WTC11 (cell line): ENCODE data around the gene HOXB3. TPM values are rescaled to one million over a fixed set of nuclear protein-coding genes. Genes with fewer than 3 reads are reported as not detected.
A peak's percentile ranks its signal among the peaks of the same experiment; 100 is the strongest.

Experiments
- ATAC-seq: fragments of 200-7000 bp; cut with Tn5 transposase; 2 replicates; pipeline ENCODE4 v1.10.0; 2021; ENCODE audit warnings: mild to moderate bottlenecking, moderate library complexity
- CTCF ChIA-PET: fragments of 300-600 bp; sonication (Branson Sonifier 250); formaldehyde crosslinking; loops from one replicate; lab custom pipeline; 2021; ENCODE audit warnings: antibody characterized with exemption; lab: Charles Lee
- POLR2A ChIA-PET: fragments of 350-600 bp; sonication (Branson Sonifier 250); formaldehyde crosslinking; loops from one replicate; lab custom pipeline; 2021; ENCODE audit warnings: antibody characterized with exemption; lab: Charles Lee
- DNase-seq: peaks from one replicate; pipeline ENCODE4 v3.0.0; 2021; ENCODE audit warnings: low spot score
- H3K27ac Mint-ChIP-seq: 2 replicates; pipeline ENCODE4 v1.8.0; 2021; ENCODE audit warnings: mixed read lengths
- H3K27me3 Mint-ChIP-seq: 2 replicates; pipeline ENCODE4 v1.8.0; 2021; ENCODE audit warnings: low read depth, mild to moderate bottlenecking, moderate library complexity, mixed read lengths
- H3K36me3 Mint-ChIP-seq: 2 replicates; pipeline ENCODE4 v1.8.0; 2021; ENCODE audit warnings: mixed read lengths
- H3K4me1 Mint-ChIP-seq: 2 replicates; pipeline ENCODE4 v1.8.0; 2022; ENCODE audit warnings: mixed read lengths
- H3K4me3 Mint-ChIP-seq: 2 replicates; pipeline ENCODE4 v1.8.0; 2021; ENCODE audit warnings: mild to moderate bottlenecking, moderate library complexity, mixed read lengths
- H3K9me3 Mint-ChIP-seq: 2 replicates; pipeline ENCODE4 v1.8.0; 2021; ENCODE audit warnings: mixed read lengths
- ELF4 ChIP-seq: sonication (generic); formaldehyde crosslinking; IDR thresholded peaks from 2 replicates; pipeline ENCODE4 v1.8.1; 2022; ENCODE audit warnings: low read depth, mild to moderate bottlenecking, moderate library complexity, missing genetic modification reagents
- ESRRA ChIP-seq: sonication (generic); formaldehyde crosslinking; IDR thresholded peaks from 2 replicates; pipeline ENCODE4 v1.8.1; 2022; ENCODE audit warnings: mild to moderate bottlenecking, missing genetic modification reagents, borderline replicate concordance
- NFATC4 ChIP-seq: fragments of 250-450 bp; sonication (Bioruptor Pico); IDR thresholded peaks from 2 replicates; pipeline ENCODE4 v1.9.0; 2021; ENCODE audit warnings: mild to moderate bottlenecking
- SMAD4 ChIP-seq: sonication (generic); formaldehyde crosslinking; IDR thresholded peaks from 2 replicates; pipeline ENCODE4 v1.8.0; 2022; ENCODE audit warnings: mild to moderate bottlenecking, missing genetic modification reagents
- ZNF396 ChIP-seq: fragments of 250-450 bp; sonication (Bioruptor Pico); IDR thresholded peaks from 2 replicates; pipeline ENCODE4 v1.8.0; 2021; ENCODE audit warnings: mild to moderate bottlenecking, moderate library complexity, borderline replicate concordance
- ZNF423 ChIP-seq: fragments of 250-450 bp; sonication (Bioruptor Pico); IDR thresholded peaks from 2 replicates; pipeline ENCODE4 v2.1.2; 2022; ENCODE audit warnings: mild to moderate bottlenecking, moderate library complexity
- total RNA-seq: library from RNA; stranded (reverse); gene quantifications from 3 replicates; pipeline ENCODE4 v1.2.3, GENCODE V29; 2021
- TF ChIP-seq, protein P1 (sequence below): sonication (generic); formaldehyde crosslinking; IDR thresholded peaks from 2 replicates; pipeline ENCODE4 v1.8.0; 2022; ENCODE audit warnings: mild to moderate bottlenecking, missing genetic modification reagents
- TF ChIP-seq, protein P2 (sequence below): sonication (generic); formaldehyde crosslinking; IDR thresholded peaks from 2 replicates; pipeline ENCODE4 v1.8.1; 2022; ENCODE audit warnings: low read depth, mild to moderate bottlenecking, moderate library complexity, missing genetic modification reagents, borderline replicate concordance
- TF ChIP-seq, protein P3 (sequence below): fragments of 250-450 bp; sonication (Bioruptor Pico); IDR thresholded peaks from 2 replicates; pipeline ENCODE4 v1.9.0; 2021; ENCODE audit warnings: mild to moderate bottlenecking
- TF ChIP-seq, protein P4 (sequence below): sonication (generic); formaldehyde crosslinking; IDR thresholded peaks from 2 replicates; pipeline ENCODE4 v1.8.0; 2023; ENCODE audit warnings: mild to moderate bottlenecking, missing genetic modification reagents
- TF ChIP-seq, protein P5 (sequence below): sonication (generic); formaldehyde crosslinking; conservative IDR thresholded peaks from 2 replicates; pipeline ENCODE4 v1.8.1; 2022; ENCODE audit warnings: mild to moderate bottlenecking, missing genetic modification reagents
- TF ChIP-seq, protein P6 (sequence below): fragments of 250-450 bp; sonication (Bioruptor Pico); conservative IDR thresholded peaks from 2 replicates; pipeline ENCODE4 v1.9.0; 2021; ENCODE audit warnings: mild to moderate bottlenecking
- TF ChIP-seq, protein P7 (sequence below): sonication (generic); formaldehyde crosslinking; IDR thresholded peaks from 2 replicates; pipeline ENCODE4 v1.8.1; 2023; ENCODE audit warnings: mild to moderate bottlenecking, missing genetic modification reagents
- TF ChIP-seq, protein P8 (sequence below): sonication (generic); formaldehyde crosslinking; IDR thresholded peaks from 2 replicates; pipeline ENCODE4 v1.8.0; 2022; ENCODE audit warnings: mild to moderate bottlenecking, missing genetic modification reagents

Gene HOXB3
- total RNA-seq, 1 experiment from 2014 or later: 0.09 TPM

DNA sequence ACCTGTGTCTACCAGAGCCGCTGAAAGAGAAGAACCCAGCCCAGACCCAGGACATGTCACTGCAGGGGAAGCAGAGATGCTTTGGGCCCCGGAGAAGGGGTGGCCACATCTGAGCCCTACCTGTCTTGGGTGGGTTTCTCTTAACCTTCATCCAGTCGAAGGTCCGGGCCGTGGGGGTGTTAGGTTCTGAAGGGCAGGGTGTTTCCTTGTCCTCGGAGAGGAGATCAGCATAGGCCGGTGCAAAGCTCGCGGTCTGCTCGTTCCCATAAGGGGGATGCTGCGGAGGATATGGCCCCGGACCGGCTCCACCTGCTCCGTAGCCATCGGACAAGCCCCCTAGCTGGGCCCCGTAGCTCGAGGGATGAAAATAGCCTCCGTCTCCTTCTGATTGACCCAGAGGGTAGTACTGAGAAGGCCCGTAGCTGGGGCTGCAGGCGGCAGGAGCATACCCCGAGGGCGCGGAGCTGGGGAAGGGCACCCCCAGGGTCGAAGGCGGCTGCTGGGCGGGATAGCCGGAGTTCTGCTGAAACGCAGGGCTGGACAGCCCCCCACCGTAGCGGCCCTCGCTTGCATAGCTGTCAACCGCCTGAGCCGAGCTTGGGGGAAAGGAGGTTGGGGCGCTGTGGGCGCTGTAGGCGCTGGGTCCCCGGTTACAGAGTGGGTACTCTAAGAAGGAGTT lies 59.7 kb downstream of the HOXB3 start:
- POLR2A ChIA-PET: no interaction called here

DNA sequence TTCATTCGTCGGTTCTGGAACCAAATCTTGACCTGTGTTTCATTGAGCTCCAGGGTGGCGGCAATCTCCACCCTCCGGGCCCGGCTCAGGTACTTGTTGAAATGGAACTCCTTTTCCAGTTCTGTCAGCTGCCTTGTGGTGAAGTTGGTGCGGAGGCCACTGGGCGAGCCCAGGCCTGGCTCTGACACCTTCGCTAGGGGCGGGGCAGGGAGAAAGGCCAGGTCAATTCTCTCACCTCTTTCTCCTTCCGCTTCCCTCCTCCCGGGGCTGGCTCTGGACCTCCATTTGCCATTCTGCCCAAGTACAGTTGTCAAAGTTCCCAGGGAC lies 60.4 kb downstream of the HOXB3 start:
- Mint-ChIP-seq H3K4me1 (peaks cover 63% of the 10 kb centered on the region), H3K27me3 (peaks cover 100% of the 10 kb centered on the region), H3K9me3 (no peaks in the 10 kb centered on the region), H3K4me3 (no peak overlapping the region; the same call in 1 of the 2 replicates), H3K36me3 (no peaks in the 10 kb centered on the region), H3K27ac (no peak overlapping the region)
- ChIA-PET CTCF (interaction anchor here (0.5 to 1.7 kb wide), 4 partner anchors 12 to 120 kb away, joined by 3 to 5 read pairs (median 5); no protein-coding TSS in a partner anchor), POLR2A (interaction anchor here (0.7 kb wide), 2 partner anchors 17 to 26 kb away, joined by 3 read pairs; no protein-coding TSS in a partner anchor)
- DNase-seq (peak; percentile 37), ATAC-seq (no peak)
- TF ChIP-seq ZNF423 (CRISPR knock-in tag) (no peak), SMAD4 (CRISPR knock-in tag) (no peak), ESRRA (CRISPR knock-in tag) (no peak), NFATC4 (CRISPR knock-in tag) (no peak), ELF4 (CRISPR knock-in tag) (no peak), ZNF396 (CRISPR knock-in tag) (no peak)
- TF ChIP-seq, protein P1, sequence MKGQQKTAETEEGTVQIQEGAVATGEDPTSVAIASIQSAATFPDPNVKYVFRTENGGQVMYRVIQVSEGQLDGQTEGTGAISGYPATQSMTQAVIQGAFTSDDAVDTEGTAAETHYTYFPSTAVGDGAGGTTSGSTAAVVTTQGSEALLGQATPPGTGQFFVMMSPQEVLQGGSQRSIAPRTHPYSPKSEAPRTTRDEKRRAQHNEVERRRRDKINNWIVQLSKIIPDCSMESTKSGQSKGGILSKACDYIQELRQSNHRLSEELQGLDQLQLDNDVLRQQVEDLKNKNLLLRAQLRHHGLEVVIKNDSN: no peak
- TF ChIP-seq, protein P2, sequence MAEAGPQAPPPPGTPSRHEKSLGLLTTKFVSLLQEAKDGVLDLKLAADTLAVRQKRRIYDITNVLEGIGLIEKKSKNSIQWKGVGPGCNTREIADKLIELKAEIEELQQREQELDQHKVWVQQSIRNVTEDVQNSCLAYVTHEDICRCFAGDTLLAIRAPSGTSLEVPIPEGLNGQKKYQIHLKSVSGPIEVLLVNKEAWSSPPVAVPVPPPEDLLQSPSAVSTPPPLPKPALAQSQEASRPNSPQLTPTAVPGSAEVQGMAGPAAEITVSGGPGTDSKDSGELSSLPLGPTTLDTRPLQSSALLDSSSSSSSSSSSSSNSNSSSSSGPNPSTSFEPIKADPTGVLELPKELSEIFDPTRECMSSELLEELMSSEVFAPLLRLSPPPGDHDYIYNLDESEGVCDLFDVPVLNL (CRISPR knock-in tag): no peak
- TF ChIP-seq, protein P3, sequence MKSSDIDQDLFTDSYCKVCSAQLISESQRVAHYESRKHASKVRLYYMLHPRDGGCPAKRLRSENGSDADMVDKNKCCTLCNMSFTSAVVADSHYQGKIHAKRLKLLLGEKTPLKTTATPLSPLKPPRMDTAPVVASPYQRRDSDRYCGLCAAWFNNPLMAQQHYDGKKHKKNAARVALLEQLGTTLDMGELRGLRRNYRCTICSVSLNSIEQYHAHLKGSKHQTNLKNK (CRISPR knock-in tag): no peak
- TF ChIP-seq, protein P4, sequence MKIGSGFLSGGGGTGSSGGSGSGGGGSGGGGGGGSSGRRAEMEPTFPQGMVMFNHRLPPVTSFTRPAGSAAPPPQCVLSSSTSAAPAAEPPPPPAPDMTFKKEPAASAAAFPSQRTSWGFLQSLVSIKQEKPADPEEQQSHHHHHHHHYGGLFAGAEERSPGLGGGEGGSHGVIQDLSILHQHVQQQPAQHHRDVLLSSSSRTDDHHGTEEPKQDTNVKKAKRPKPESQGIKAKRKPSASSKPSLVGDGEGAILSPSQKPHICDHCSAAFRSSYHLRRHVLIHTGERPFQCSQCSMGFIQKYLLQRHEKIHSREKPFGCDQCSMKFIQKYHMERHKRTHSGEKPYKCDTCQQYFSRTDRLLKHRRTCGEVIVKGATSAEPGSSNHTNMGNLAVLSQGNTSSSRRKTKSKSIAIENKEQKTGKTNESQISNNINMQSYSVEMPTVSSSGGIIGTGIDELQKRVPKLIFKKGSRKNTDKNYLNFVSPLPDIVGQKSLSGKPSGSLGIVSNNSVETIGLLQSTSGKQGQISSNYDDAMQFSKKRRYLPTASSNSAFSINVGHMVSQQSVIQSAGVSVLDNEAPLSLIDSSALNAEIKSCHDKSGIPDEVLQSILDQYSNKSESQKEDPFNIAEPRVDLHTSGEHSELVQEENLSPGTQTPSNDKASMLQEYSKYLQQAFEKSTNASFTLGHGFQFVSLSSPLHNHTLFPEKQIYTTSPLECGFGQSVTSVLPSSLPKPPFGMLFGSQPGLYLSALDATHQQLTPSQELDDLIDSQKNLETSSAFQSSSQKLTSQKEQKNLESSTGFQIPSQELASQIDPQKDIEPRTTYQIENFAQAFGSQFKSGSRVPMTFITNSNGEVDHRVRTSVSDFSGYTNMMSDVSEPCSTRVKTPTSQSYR (CRISPR knock-in tag): no peak
- TF ChIP-seq, protein P5, sequence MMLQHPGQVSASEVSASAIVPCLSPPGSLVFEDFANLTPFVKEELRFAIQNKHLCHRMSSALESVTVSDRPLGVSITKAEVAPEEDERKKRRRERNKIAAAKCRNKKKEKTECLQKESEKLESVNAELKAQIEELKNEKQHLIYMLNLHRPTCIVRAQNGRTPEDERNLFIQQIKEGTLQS: no peak
- TF ChIP-seq, protein P6, sequence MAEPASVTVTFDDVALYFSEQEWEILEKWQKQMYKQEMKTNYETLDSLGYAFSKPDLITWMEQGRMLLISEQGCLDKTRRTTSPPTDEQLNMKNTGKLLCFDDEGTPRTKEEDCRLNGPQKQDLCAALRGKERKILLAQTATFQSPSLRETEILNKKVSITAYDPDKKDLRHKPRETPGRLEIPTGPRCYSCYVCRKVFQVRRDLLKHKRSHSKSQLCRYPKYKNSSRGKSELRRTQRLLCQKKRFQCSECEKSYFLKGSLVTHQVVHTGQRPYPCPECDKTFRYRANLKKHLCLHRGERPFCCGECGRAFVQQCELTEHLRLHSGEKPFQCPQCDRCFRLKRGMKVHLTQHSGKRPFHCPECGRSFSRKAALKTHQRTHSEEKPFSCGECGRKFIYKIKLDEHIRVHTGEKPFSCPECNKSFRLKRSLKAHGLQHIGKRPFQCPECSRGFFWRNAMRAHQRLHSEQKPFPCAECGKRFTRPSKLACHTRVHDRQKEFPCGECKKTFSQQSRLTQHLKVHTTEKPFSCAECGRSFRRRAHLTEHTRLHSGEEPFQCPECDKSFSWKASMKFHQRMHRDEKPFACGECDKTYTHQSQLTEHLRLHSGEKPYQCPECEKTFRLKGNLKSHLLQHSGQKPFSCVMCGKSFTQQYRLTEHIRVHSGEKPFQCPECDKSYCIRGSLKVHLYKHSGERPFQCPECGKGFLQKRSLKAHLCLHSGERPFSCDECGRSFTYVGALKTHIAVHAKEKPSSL (CRISPR knock-in tag): no peak
- TF ChIP-seq, protein P7, sequence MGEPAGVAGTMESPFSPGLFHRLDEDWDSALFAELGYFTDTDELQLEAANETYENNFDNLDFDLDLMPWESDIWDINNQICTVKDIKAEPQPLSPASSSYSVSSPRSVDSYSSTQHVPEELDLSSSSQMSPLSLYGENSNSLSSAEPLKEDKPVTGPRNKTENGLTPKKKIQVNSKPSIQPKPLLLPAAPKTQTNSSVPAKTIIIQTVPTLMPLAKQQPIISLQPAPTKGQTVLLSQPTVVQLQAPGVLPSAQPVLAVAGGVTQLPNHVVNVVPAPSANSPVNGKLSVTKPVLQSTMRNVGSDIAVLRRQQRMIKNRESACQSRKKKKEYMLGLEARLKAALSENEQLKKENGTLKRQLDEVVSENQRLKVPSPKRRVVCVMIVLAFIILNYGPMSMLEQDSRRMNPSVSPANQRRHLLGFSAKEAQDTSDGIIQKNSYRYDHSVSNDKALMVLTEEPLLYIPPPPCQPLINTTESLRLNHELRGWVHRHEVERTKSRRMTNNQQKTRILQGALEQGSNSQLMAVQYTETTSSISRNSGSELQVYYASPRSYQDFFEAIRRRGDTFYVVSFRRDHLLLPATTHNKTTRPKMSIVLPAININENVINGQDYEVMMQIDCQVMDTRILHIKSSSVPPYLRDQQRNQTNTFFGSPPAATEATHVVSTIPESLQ (CRISPR knock-in tag): no peak

More for the DNA sequence above, 59.7 kb downstream of the HOXB3 start:
- peaks cover 99% of the 10 kb centered on the region for H3K27me3 Mint-ChIP-seq
- ATAC-seq: peak; percentile 1
- H3K27ac Mint-ChIP-seq: no peak overlapping the region
- no peaks in the 10 kb centered on the region for H3K36me3 Mint-ChIP-seq
- no peaks in the 10 kb centered on the region for H3K9me3 Mint-ChIP-seq
- DNase-seq: no peak
- peaks cover 63% of the 10 kb centered on the region for H3K4me1 Mint-ChIP-seq
- TF ChIP-seq, protein P6 (CRISPR knock-in tag): no peak
- TF ChIP-seq, protein P8, sequence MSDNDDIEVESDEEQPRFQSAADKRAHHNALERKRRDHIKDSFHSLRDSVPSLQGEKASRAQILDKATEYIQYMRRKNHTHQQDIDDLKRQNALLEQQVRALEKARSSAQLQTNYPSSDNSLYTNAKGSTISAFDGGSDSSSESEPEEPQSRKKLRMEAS (CRISPR knock-in tag): peak; percentile 8; the same call in 1 of the 2 replicates
- CTCF ChIA-PET: interaction anchor here (1.0 kb wide), 2 partner anchors 13 to 29 kb away, joined by 3 to 6 read pairs; no protein-coding TSS in a partner anchor
- peak overlapping the region; percentile 32 for H3K4me3 Mint-ChIP-seq
